Transverse colon (tissue), 4 donors: ENCODE data around the gene WDR37.

Source experiments
- CTCF ChIP-seq, 5 experiments: fragments of 200-600 bp in 3 of 5; fragments of 450-650 bp in 2 of 5; sonication (generic) in 3 of 5; IDR thresholded peaks; 1 replicate in 2 of 5; 2 replicates in 3 of 5; pipeline ENCODE4 v1.5.1; 2016 to 2017; ENCODE audit warnings: antibody characterized with exemption in 5 of 5, inconsistent platforms in 3 of 5, mild to moderate bottlenecking in 2 of 5, moderate library complexity in 1 of 5
- EP300 ChIP-seq: sonication (generic); formaldehyde crosslinking; IDR thresholded peaks from one replicate; pipeline ENCODE4 v1.6.1; 2017; ENCODE audit warnings: antibody characterized with exemption, low read depth
- POLR2A ChIP-seq: fragments of 450-650 bp; IDR thresholded peaks from one replicate; pipeline ENCODE4 v1.6.1; 2016; ENCODE audit warnings: antibody characterized with exemption, mild to moderate bottlenecking, moderate library complexity
- POLR2AphosphoS5 ChIP-seq, 3 donors: sonication (generic); formaldehyde crosslinking; IDR thresholded peaks; one replicate each; pipeline ENCODE4 v1.6.1; 2016; ENCODE audit warnings: antibody characterized with exemption in 3 of 3

- TF ChIP-seq CTCF (IDR thresholded peaks at IDR 0.05): no peak
- no peak for TF ChIP-seq POLR2AphosphoS5 (IDR thresholded peaks at IDR 0.05)
- TF ChIP-seq EP300: no peak
- no peak for TF ChIP-seq POLR2A
These were observed 28.1 kb downstream of the WDR37 start for GRCh38 chr10:1084011-1084950.
